HepG2 (cell line): ENCODE data around the gene ATF3. TPM values are rescaled to one million over a fixed set of nuclear protein-coding genes. Genes with fewer than 3 reads are reported as not detected.

Experiments
- ATAC-seq: fragments of 200-7000 bp; cut with Tn5 transposase; 3 replicates; pipeline ENCODE4 v1.9.1; 2020; ENCODE audit warnings: mild to moderate bottlenecking, moderate library complexity
- BruUV-seq: library from RNA; stranded (reverse); fragments of 400-500 nt; replicated peaks from 2 replicates; lab custom pipeline; 2021; lab: Mats Ljungman, UMichigan
- CTCF ChIA-PET: fragments of 300-600 bp; formaldehyde crosslinking; extraction: SDS; loops from one replicate; lab custom pipeline; 2021; ENCODE audit warnings: low total read pairs, inconsistent platforms, low intra/inter-chr PET ratio; lab: Yijun Ruan, JAX
- POLR2A ChIA-PET: fragments of 350-600 bp; sonication (Branson Sonifier 250); formaldehyde crosslinking; loops from one replicate; lab custom pipeline; 2020; ENCODE audit warnings: antibody characterized with exemption, inconsistent platforms; lab: Yijun Ruan, JAX
- DNase-seq: peaks from one replicate; pipeline ENCODE4 v3.0.0-alpha.2; 2015; ENCODE audit warnings: low spot score
- FAIRE-seq: peaks from 3 replicates; lab custom pipeline; 2011; peaks lifted over from hg19 to GRCh38; lab: Jason Lieb, UNC
- H2AFZ ChIP-seq: one replicate; pipeline ENCODE4 v1.6.1; 2011; ENCODE audit warnings: low read length, inconsistent platforms
- H3K27ac ChIP-seq: fragments of 300-600 bp; 3 replicates; pipeline ENCODE4 v1.8.0; 2011; ENCODE audit warnings: mixed run types, mild to moderate bottlenecking, mixed read lengths, low read length, inconsistent platforms; ENCODE audit not compliant: insufficient read depth; ENCODE audit errors: extremely low read length
- H3K27me3 ChIP-seq, 2 experiments: fragments of 200-600 bp in 1 of 2; 2 replicates in 1 of 2; 3 replicates in 1 of 2; pipeline versions ENCODE4 v1.6.0 to v1.8.0; 2011; ENCODE audit warnings: low read length in 2 of 2, mild to moderate bottlenecking in 2 of 2, moderate library complexity in 2 of 2, inconsistent platforms in 1 of 2; ENCODE audit not compliant: insufficient read depth in 2 of 2, control insufficient read depth in 1 of 2
- H3K36me3 ChIP-seq, 2 experiments: fragments of 200-600 bp in 1 of 2; replicated peaks in 1 of 2; 2 replicates in 1 of 2; 3 replicates in 1 of 2; pipeline versions ENCODE4 v1.5.1 to v1.8.0; 2011; ENCODE audit warnings: low read length in 2 of 2, inconsistent platforms in 1 of 2; ENCODE audit not compliant: insufficient read depth in 2 of 2, control insufficient read depth in 1 of 2
- H3K4me1 ChIP-seq: 2 replicates; pipeline ENCODE4 v1.5.1; 2012; ENCODE audit warnings: low read length, inconsistent platforms; ENCODE audit not compliant: insufficient read depth
- H3K4me2 ChIP-seq: 2 replicates; pipeline ENCODE4 v1.6.0; 2011; ENCODE audit warnings: low read depth, low read length, inconsistent platforms
- H3K4me3 ChIP-seq, 3 experiments: fragments of 200-600 bp in 1 of 3; sonication (generic), shearing (Covaris generic) in 1 of 3; replicated peaks in 1 of 3; 2 replicates each; pipeline ENCODE4 v1.5.1; 2011 to 2016; ENCODE audit warnings: low read length in 3 of 3, inconsistent platforms in 2 of 3, low read depth in 2 of 3, mild to moderate bottlenecking in 2 of 3, control low read depth in 1 of 3, mixed read lengths in 1 of 3; ENCODE audit not compliant: insufficient read depth in 1 of 3
- H3K79me2 ChIP-seq: one replicate; pipeline ENCODE4 v1.6.1; 2011; ENCODE audit warnings: low read length, inconsistent platforms; ENCODE audit not compliant: insufficient read depth
- H3K9ac ChIP-seq: 2 replicates; pipeline ENCODE4 v1.6.0; 2011; ENCODE audit warnings: mild to moderate bottlenecking, low read depth, low read length, inconsistent platforms; ENCODE audit not compliant: insufficient read depth
- H3K9me3 ChIP-seq: 2 replicates; pipeline ENCODE4 v1.5.1; 2012; ENCODE audit warnings: mild to moderate bottlenecking, low read length
- H4K20me1 ChIP-seq: 2 replicates; pipeline ENCODE4 v1.6.0; 2011; ENCODE audit warnings: inconsistent platforms, mild to moderate bottlenecking, low read length, moderate library complexity; ENCODE audit not compliant: insufficient read depth
- AHDC1 ChIP-seq: sonication (generic); formaldehyde crosslinking; IDR thresholded peaks from 2 replicates; pipeline ENCODE4 v1.5.1; 2020; ENCODE audit warnings: mild to moderate bottlenecking, missing genetic modification reagents, borderline replicate concordance
- ATF5 ChIP-seq: sonication (generic); formaldehyde crosslinking; IDR thresholded peaks from 2 replicates; pipeline ENCODE4 v1.4.0; 2020; ENCODE audit warnings: mild to moderate bottlenecking, low read depth, missing genetic modification reagents
- DNMT3B ChIP-seq: conservative IDR thresholded peaks from 2 replicates; pipeline ENCODE4 v1.6.1; 2016; ENCODE audit warnings: missing biosample characterization, control low read depth
- FOXC1 ChIP-seq: sonication (generic); formaldehyde crosslinking; IDR thresholded peaks from 2 replicates; pipeline ENCODE4 v1.8.0; 2022; ENCODE audit warnings: mild to moderate bottlenecking, missing genetic modification reagents, borderline replicate concordance
- GABPA ChIP-seq, 2 experiments: IDR thresholded peaks; 2 replicates each; pipeline ENCODE4 v1.6.1; 2011 to 2016; ENCODE audit warnings: low read depth in 2 of 2, low read length in 1 of 2, missing biosample characterization in 1 of 2, missing genetic modification characterization in 1 of 2
- GABPB1 ChIP-seq: IDR thresholded peaks from 2 replicates; pipeline ENCODE4 v1.6.1; 2016; ENCODE audit warnings: mild to moderate bottlenecking, missing genetic modification reagents, moderate library complexity, missing compliant biosample characterization
- GLI4 ChIP-seq: sonication (generic); formaldehyde crosslinking; IDR thresholded peaks from 2 replicates; pipeline ENCODE4 v1.5.1; 2020; ENCODE audit warnings: missing genetic modification reagents, mild to moderate bottlenecking, moderate library complexity, borderline replicate concordance
- RNF2 ChIP-seq: fragments of 450-650 bp; conservative IDR thresholded peaks from 2 replicates; pipeline ENCODE4 v1.6.1; 2016; ENCODE audit warnings: low read depth
- SNAPC5 ChIP-seq: sonication (generic); formaldehyde crosslinking; IDR thresholded peaks from 2 replicates; pipeline ENCODE4 v1.8.1; 2023; ENCODE audit warnings: mild to moderate bottlenecking, missing genetic modification reagents, borderline replicate concordance
- TGIF2 ChIP-seq: IDR thresholded peaks from 2 replicates; pipeline ENCODE4 v1.6.1; 2016; ENCODE audit warnings: control low read depth, missing compliant biosample characterization
- ZNF281 ChIP-seq: sonication (generic); formaldehyde crosslinking; IDR thresholded peaks from 2 replicates; pipeline ENCODE4 v1.4.0; 2020; ENCODE audit warnings: missing genetic modification reagents, borderline replicate concordance
- ZNF337 ChIP-seq: sonication (generic); formaldehyde crosslinking; IDR thresholded peaks from 2 replicates; pipeline ENCODE4 v1.5.1; 2020; ENCODE audit warnings: missing genetic modification reagents, low read depth, mild to moderate bottlenecking, borderline replicate concordance
- ZNF777 ChIP-seq: sonication (generic); formaldehyde crosslinking; IDR thresholded peaks from 2 replicates; pipeline ENCODE4 v1.4.0; 2020; ENCODE audit warnings: missing genetic modification reagents
- ZNF850 ChIP-seq: sonication (generic); formaldehyde crosslinking; conservative IDR thresholded peaks from 2 replicates; pipeline ENCODE4 v1.9.0; 2021; ENCODE audit warnings: mild to moderate bottlenecking, missing genetic modification reagents
- WGBS: methylation state at CpG from one replicate; pipeline ENCODE4 v1.1.6; 2017; ENCODE audit warnings: low lambda C conversion rate; 5-methylcytosine and 5-hydroxymethylcytosine counted together
- in situ Hi-C: cut with HindIII; loops from 2 replicates; pipeline ENCODE4 v1.10.0; 2017; ENCODE audit warnings: low pct_unique_long_range_greater_than_20kb; ENCODE audit not compliant: extremely low pct_ligation_motif_present
- intact Hi-C: fragments of 100-400 bp; cut with micrococcal nuclease; formaldehyde crosslinking; loops from one replicate; pipeline ENCODE4 v1.10.0; 2022; ENCODE audit not compliant: unreplicated experiment
- polyA plus RNA-seq, 8 experiments: library from polyadenylated mRNA; depleted of rRNA in 3 of 8; stranded (reverse) in 7 of 8; unstranded in 1 of 8; fragments of >200 nt; fragmentation: Illumina TruSeq in 4 of 8; extraction: Trizol in 4 of 8; gene quantifications; 2 replicates each; pipeline versions ENCODE4 v1.2.1 to v1.2.3, GENCODE V29; 2011 to 2016; ENCODE audit warnings: low read depth in 4 of 8, missing spikeins in 1 of 8, mixed read lengths in 1 of 8; ENCODE audit not compliant: insufficient read depth in 1 of 8
- total RNA-seq, 5 experiments: library from RNA; depleted of rRNA; stranded (reverse); fragments of >200 nt; fragmentation: Illumina TruSeq; extraction: Trizol; gene quantifications; 2 replicates each; pipeline ENCODE4 v1.2.3, GENCODE V29; 2016; ENCODE audit warnings: low read depth in 1 of 5

ATF3 gene
- total and polyA plus RNA-seq, 2 of the 13 experiments (the other 11 are each of a cell fraction or from before 2014, with no cell fraction given), result 5.0 to 13.0 TPM

- peaks cover 30% of the 10 kb centered on the region for H4K20me1 ChIP-seq
- POLR2A ChIA-PET, result interaction anchor here (0.6 to 2.7 kb wide), 23 partner anchors 8 to 445 kb away, joined by 3 to 33 read pairs (median 5); partner anchors contain the start of genes FLVCR1 and PACC1
- peaks cover 18% of the 10 kb centered on the region for H3K79me2 ChIP-seq
- no peaks in the 10 kb centered on the region for H3K9me3 ChIP-seq
- peaks cover 48% of the 10 kb centered on the region for H3K4me1 ChIP-seq
- peak overlapping the region; percentile 41 for H3K27ac ChIP-seq
- H2AFZ ChIP-seq, result no peak overlapping the region
- peak overlapping the region; percentile 75 to 77 (median 76) for H3K4me3 ChIP-seq
- ATAC-seq, result peak; percentile 17
- H3K27me3 ChIP-seq, result peaks cover 11 to 44% of the 10 kb centered on the region in 2 experiments
- peak overlapping the region; percentile 99 for H3K4me2 ChIP-seq
- peak overlapping the region; percentile 84 for H3K9ac ChIP-seq
- BruUV-seq, result TSS peak; percentile 85
- intact Hi-C loops (loop anchor here (1.0 kb wide), 1 partner anchor 131 kb away; no protein-coding TSS in a partner anchor), in situ Hi-C loops (no loop called here)
- CTCF ChIA-PET, result no interaction called here
- WGBS, result 2% methylated on average over 19 of the region's 39 CpGs
- no peak for FAIRE-seq
- H3K36me3 ChIP-seq, result no peaks in the 10 kb centered on the region
- DNase-seq, result no peak
- TF ChIP-seq RNF2, result peak; percentile 38; the same call in 1 of the 2 replicates
- TF ChIP-seq FOXC1 (CRISPR knock-in tag), result no peak
- 0 out of 2 replicates have a peak, but pooled peaks have one; percentile 17 for TF ChIP-seq GLI4 (CRISPR knock-in tag)
- TF ChIP-seq GABPB1 (CRISPR knock-in tag), result 0 out of 2 replicates have a peak, but pooled peaks have one; percentile 7
- 0 out of 2 replicates have a peak, but pooled peaks have one; percentile 43 for TF ChIP-seq TGIF2 (CRISPR knock-in tag)
- 0 out of 2 replicates have a peak, but pooled peaks have one; percentile 73 for TF ChIP-seq ZNF850
- TF ChIP-seq ZNF337, result no peak
- no peak for TF ChIP-seq ZNF777
- TF ChIP-seq SNAPC5, result 0 out of 2 replicates have a peak, but pooled peaks have one; percentile 10
- TF ChIP-seq DNMT3B (CRISPR knock-in tag), result 0 out of 2 replicates have a peak, but pooled peaks have one; percentile 40
- TF ChIP-seq ATF5 (CRISPR knock-in tag), result no peak
- no peak for TF ChIP-seq GABPA (IDR thresholded peaks at IDR 0.05; ENCODE audit: low read depth, low read length)
- TF ChIP-seq GABPA (CRISPR knock-in tag; IDR thresholded peaks at IDR 0.05; ENCODE audit: low read depth), result 0 out of 2 replicates have a peak, but pooled peaks have one; percentile 38
- peak; percentile 56; the same call in 1 of the 2 replicates for TF ChIP-seq AHDC1 (CRISPR knock-in tag)
- 0 out of 2 replicates have a peak, but pooled peaks have one; percentile 43 for TF ChIP-seq ZNF281 (CRISPR knock-in tag)
Observed at GRCh38 chr1:212607913-212608391, 609 bp upstream of the ATF3 start.
